OCI-LY1 (cell line): ENCODE results near the gene LRRC8B.

Experiments
- CTCF ChIP-seq: fragments of 200-600 bp; sonication (generic), shearing (Covaris generic); IDR thresholded peaks from 2 replicates; pipeline ENCODE4 v1.5.1; 2017; ENCODE audit warnings: mild to moderate bottlenecking, antibody characterized with exemption, low read length, moderate library complexity, mixed read lengths
- EZH2 ChIP-seq: fragments of 200-600 bp; sonication (generic), shearing (Covaris generic); IDR thresholded peaks from 2 replicates; pipeline ENCODE4 v1.8.0; 2017; ENCODE audit warnings: borderline replicate concordance, mixed run types, mild to moderate bottlenecking, antibody characterized with exemption, low read length, moderate library complexity, mixed read lengths

GRCh38 chr1:89632657-89633247 lies 108.1 kb downstream of the LRRC8B start, which contains the start of gene LRRC8C:
- TF ChIP-seq CTCF, result no peak; the same call in 1 of the 2 replicates
- TF ChIP-seq EZH2, result no peak
